HCEC 1CT (cell line): ENCODE data around the gene MTFR1L.
"Not testable (repeated sequence)": the region's sequence is repeated elsewhere in the genome, so short reads cannot be mapped to it uniquely, and the experiment has no call there.

Experiments
- DNase-seq: peaks from one replicate; pipeline ENCODE4 v3.0.0-alpha.2; 2017

MTFR1L gene

DNA sequence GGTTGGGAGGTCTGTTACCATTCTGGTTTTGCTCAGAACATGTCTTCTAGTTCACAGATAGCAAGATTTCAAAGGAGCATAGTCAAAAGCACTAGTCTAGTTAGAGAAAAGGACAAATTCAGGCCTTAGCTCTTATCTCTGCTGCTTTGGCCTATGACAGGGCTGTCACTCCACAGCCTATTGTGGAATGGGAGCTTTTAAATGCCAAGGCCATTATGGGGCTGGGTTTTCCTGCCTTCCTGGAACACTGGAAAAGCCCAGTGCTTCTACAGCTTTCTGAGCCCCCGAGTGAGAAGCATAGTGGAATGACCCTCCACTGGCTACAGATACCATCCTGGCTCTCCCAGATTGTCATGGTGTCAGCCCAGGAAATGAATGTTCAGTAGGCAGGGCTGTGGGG lies 9.3 kb downstream of the MTFR1L start:
- no peak for DNase-seq

DNA sequence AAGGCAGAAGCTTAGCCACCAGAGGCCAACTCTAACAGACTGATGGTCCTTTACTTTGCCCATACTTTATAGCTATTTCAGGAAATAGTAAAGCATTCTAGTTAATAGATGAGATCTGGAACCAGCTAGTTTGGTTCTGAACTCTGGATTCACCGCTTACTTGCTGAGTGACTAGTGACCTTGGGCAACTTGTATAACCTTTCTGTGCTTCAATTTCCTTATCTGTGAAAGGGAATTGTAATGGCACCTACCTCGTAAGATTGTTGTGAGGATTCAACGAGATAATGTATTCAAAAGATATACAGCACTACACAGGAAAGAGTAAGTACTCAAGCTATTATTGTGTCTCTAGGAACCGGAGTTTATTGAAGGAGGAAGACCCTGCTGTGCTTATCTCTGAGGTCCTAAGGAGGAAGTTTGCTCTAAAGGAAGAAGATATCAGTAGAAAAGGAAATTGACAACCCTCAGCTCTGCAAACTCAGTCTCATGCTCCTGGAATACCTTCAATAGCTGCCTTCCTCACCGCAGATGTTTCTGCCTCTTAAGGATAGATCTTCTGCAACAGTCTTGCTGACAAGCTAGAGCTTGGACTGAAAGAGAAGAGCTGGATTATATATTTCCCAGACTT lies 11.9 kb downstream of the MTFR1L start:
- DNase-seq, result no peak

DNA sequence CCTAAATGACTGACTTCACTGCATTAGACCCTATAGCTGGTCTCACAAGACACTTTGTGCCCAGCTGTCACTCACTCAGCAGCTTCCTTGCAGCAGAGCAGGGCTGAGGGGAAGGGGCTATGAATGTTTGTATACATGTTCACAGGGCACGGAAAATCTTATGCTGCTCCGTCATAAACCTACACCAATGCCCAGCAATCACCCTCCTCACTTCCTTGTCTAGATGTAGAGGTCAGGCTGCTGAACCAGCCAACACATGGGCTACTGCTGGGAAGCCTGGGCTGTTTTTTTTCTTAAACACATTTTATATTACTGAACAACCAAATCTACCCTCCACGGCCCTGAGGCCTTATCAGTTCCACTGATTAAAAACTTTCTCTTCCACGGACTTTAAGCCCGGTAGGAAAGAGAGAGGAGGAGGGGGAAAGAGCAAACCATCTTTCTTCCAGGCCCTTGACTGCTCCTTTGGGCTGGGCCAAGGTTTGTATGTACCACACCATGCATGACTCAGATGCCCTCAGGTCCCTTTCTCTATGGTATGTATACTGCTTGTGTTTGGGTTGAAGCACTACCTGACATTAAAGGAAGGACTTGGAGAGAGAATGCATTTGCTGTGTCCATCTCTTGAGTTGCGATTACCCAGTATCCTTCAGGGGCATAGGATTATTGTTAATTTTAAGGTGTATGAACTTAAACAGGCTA lies 12.7 kb downstream of the MTFR1L start:
- DNase-seq, result no peak

DNA sequence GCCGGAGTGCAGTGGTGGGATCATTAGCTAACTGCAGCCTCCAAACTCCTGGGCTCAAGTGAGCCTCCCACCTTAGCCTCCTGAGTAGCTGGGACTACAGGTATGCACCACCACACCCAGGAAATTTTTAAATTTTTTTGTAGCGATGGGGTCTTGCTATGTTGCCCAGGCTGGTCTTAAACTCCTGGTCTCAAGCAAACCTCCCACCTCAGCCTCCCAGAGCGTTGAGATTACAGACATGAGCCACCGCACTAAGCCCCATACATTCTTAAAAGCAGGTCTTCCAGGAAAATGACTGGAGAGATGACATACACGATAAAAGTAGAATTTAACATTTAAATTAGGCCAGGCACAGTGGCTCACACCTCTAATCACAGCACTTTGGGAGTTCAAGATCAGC lies 13.4 kb downstream of the MTFR1L start:
- DNase-seq, result no peak

DNA sequence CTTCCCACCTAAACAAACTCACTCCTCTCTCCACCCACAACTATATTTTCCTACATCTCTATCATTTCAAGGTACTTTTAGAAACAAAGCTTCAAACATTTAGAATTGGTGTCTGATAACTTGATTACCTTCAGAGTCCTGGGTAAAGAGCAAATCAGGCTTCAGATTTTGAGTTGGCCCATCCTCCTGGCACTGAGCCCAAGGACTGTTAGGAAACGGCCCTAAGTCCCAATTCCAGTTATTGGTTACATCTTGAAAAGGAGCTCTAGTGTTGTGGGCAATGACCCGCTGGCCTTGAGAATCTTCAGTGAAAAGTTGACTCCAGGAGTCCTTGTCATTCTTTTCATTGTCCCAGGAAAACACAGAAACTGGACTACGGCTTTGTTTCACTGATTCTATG lies 15.1 kb downstream of the MTFR1L start:
- no peak for DNase-seq

DNA sequence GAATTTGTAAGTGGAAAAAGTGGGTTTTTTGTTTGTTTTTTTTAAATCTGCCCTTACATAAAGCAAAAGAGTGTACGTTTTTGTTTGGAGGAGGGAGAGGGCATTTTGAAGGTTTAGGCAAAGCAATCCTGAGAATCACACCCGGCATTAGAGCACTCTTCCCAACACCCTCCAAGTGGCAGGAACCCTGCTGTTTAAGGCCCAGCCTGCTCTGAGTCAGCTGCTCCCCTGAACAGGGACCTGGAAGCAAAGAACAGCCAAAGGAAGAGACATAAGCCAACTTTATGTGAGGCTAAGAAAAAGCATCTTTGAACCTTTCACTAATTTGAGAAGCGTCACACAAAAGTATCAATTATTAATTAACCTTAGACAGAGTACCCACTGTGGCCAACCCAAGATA lies 16.9 kb downstream of the MTFR1L start:
- no peak for DNase-seq

DNA sequence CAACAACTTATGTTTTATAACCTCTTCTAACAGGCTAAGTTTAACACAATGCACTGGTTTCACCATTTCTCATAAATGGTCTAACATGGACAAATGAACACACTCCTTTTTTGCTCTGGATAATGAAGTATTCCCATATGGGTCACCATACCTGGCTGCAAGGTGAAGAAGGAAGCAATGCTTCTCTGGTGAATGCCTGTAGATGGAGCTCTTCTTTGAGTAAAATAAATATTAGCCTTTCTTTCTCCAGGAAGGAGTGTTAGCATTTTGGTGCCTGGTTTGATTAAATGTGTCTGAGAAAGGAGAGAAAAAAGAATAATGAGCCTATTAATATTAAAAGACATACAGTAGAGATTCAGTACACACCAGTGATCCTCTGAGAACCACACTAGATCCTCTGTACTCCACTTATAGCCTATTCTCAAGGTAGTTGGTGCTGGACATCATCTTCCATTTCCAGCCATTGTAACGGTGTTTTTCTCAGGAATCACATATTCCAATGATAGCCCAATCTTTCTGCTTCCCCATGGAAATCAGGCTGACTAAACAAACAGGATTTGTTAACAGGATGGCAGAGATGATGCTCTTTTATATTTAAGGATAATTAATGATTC lies 17.6 kb downstream of the MTFR1L start:
- no peak for DNase-seq

DNA sequence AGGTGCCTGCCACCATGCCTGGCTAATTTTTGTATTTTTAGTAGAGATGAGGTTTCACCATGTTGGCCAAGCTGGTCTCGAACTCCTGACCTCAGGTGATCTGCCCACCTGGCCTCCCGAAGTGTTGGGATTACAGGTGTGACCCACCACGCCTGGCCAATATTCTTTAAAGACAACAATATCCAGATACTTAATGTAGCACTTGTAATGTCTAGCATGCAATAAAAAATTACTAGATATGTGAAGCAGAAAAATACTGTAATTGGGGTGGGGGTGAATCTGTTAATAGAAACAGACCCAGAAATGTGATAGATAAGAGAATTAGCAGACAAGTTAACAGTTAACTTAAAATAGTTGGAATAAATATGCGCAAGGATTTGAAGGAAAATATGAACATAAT lies 20.1 kb downstream of the MTFR1L start:
- not testable (repeated sequence) for DNase-seq

DNA sequence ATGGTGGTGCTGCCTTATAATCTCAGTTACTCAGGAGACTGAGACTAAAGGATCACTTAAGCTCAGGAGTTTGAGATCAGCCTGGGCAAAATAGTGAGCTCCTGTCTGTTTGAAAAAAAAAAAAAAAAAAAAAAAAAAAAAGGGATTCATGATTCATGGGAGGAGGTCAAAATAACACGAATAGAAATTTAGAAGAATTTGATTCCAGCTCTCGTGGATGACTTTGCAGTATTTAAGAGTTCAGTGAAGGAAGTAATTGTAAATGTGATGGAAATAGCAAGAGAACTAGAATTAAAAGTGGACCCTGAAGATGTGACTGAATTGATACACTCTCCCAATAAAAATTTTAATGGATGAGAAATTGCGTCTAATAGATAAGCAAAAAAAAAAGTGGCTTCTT lies 23.7 kb downstream of the MTFR1L start:
- no peak for DNase-seq

DNA sequence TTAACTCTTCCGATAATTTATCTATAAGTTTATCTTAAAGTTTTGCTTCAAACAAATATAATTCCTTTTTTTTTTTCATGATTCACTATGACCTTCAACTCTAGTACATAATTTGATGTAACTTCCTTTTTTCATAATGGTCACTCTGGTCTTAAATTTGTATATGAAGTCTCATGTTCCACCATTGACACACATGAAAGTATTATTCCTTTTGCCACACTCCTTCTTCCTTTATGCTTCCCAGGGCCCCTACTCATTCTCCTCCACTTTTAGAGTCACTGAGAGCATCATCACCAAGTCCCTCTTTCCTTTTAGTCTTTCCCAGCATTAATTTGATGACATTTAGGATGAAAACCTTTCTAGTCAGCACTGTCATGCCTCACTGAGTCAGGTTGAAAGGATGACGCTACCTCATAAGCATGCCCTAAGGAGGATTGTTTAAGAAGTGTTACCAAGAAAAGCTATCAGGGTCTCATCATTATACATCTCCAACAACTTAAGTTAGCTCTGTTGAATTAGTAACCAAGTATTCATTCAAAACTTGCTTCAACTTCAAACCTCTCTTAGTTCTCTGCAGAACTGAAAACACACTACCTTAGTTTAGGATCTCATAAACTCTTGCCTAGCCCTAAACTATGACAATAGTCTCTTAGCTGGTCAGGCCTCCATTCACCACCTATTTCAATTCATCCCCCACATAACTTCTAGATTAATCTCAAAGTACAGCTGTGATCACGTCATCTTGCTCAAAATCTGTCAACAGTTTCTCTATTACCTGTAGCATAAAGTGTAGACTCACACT lies 25.0 kb downstream of the MTFR1L start:
- no peak for DNase-seq

DNA sequence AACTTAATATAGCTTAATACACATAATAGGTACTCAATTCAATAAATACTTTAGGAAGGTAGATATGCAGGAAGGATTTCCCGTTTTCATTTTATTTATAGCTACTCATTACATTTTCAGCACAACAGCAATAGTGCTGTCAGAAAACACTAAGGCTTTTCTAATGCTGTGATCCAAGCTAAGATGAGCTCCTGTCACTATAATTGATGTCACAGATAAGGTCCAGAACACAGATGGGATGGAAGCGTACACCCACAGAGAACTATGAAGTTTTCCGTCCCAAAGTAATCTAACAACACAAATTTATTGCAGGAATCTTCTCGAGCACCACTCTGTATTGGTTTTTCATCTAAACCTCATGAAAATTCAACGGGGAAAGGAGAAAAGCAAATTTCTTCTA lies 25.9 kb downstream of the MTFR1L start:
- DNase-seq, result no peak

DNA sequence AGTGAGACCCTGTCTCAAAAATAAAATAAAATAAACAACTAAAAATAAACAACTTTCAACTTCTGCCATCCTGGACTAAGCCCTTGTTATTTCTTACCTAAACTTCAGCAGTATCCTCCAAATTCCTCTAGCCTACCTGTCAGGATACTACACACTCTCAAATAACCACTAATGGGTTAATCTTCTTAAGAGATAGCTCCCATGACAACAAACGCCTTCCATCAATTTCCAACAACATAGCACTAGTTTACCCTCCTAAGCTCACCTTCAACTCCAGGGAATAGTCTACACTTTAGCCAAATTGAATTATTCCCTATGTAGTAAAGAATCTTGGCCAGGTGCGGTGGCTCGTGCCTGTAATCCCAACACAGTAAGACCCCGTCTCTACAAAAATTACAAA lies 28.2 kb downstream of the MTFR1L start:
- no peak for DNase-seq

DNA sequence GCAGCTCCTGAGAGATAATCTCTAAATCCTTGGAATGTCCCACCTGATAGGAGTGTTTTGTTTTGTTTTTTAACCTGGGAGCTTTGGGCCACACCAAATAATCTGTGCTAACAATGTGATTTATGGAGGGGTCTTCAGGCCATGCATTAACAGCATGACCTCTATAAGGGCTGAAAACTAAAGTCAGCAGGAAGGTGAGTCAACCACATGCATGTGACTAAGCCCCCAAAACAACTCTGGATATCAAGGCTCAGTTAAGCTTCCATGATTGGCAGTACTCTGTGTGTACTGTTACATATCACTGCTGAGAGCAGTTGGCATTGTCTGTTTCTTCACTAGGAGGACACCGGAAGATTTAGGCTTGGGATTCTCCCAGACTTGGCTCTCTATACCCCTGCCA lies 28.8 kb downstream of the MTFR1L start:
- DNase-seq, result peak; percentile 18

DNA sequence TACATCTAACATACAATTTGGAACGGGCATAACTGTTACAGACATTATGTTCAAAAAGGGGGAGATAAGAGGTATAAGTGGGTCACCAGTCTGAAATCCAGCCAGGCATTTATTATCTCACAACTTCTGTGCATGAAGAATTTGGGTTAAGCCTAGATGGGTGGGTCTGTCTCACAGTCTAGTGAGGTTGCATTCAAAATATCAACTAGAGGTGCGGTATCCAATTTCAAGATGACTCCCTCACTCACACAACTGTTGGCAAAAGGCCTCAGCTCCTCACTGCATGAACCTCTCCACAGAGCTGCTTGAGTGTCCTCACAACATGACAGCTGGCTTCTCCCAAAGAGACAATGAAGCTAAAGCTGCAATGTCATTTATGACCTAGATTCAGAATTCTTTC lies 34.8 kb downstream of the MTFR1L start:
- no peak for DNase-seq

DNA sequence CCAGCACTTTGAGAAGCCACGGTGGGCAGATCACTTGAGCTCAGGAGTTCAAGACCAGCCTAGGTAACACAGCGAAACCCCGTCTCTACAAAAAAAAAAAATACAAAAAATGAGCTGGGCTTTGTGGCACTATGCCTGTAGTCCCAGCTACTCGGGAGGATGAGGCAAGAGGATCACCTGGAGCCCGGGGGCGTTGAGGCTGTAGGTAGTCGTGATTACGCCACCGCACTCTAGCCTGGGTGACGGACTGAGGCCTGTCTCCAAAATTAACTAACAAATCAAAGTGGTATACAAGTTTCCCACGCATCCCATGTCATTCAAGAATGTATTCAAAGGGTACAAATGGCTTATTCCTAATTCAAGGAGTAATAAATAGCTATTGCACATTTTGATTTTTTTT lies 37.1 kb downstream of the MTFR1L start:
- no peak for DNase-seq

DNA sequence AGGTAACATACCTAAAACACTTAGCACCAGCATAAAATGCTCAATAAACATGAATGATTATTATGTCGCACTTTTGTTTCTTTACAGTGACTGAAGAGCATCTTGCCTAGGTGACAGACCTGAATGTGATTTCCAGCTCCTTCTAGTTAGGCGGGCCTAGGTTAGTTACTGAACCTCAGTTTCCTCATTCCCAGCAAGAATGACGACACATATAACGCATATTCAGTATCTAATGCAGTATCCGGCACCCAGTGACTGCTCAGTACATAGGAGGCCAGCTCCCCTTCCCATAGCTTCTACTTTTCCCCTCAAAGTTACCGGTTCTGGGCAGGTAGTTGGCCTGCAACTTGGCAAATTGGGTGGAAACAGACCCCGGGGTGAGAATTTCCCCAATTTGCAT lies 38.7 kb downstream of the MTFR1L start:
- DNase-seq, result no peak

DNA sequence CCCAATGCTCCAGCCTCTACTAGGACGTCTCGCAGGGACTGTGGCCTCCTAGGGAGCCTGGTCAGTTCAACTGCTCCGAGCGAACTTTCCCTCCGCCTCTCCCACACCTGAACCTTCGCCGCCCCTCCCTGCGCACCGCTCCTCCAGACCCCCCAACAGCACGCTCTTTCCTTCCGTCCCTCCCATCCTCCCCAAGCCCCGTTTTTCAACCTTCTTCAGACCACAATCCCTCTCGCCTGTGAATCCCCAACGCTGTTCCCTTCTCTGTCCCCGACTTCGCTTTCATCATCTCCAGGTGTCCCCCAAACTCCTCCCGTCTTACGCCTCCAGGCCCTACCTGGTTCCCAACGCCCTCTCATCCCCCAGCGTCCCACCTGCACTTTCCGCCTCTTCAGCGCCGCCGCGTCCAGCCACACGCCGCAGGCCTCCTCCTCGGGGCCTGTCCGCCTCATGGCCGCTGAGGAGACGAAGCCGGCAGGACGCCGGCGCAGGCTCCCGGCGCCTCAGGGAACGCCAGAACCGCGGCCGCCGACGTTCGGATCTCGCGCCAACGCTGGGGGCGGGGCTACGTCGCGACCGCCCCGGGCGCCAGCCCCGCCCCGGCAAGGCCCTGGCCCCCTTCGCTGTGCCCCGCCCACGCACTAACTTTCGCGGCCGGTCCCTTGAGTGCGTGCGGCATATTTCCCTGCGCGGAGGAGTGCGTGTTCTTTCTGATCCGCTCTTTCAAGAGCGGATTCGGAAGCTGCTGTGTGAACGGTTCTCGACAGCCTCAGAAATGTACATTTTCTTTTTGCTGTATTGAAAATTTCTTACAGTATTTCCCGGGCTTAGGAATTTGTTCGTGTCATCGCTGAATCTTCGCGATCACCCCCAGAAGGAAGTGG lies 39.4 kb downstream of the MTFR1L start, which contains the start of gene AUNIP:
Gene AUNIP (minus strand): TSS at position 552 of the 884 bp plus-strand sequence. CDS start 100 bp downstream, at position 452.
- DNase-seq, result peak; percentile 90

DNA sequence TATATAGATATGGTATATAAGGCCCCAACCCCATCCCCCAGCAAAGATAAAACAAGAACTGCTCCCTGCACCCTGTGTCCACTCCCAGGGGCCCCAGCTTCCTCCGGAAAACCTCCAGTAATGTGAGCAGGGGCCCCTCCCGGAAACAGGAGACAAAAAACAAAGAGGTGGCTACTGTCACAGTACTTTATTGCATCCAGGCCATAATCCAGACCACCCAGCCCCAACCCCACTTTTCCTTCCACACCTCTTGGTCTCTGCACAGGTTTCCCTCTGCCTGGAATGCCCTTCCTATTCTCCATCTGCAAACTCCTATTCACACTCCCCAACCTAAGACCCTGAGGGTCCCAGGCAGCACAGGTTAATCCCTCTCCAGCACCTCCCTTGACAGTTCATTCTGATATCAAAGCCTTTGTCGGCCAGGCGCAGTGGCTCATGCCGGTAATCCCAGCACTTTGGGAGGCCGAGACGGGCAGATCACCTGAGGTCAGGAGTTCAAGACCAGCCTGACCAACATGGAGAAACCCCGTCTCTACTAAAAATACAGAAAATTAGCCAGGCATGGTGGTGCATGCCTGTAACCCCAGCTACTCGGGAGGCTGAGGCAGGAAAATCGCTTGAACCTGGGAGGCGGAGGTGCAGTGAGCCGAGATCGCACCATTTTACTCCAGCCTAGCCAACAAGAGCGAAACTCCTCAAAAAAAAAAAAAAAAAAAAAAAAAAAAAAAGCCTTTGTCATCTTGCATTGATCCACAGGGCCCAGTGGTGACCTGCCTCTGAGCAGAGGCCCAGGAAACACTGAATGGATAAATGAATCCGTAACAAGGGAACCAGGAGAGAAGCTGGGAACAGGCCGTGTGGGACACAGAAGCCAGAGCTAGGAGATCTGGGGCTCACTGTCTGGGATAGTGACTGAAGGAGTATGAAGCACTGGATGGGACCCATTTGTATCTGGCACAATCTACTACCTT lies 41.8 kb downstream of the MTFR1L start:
- no peak for DNase-seq

DNA sequence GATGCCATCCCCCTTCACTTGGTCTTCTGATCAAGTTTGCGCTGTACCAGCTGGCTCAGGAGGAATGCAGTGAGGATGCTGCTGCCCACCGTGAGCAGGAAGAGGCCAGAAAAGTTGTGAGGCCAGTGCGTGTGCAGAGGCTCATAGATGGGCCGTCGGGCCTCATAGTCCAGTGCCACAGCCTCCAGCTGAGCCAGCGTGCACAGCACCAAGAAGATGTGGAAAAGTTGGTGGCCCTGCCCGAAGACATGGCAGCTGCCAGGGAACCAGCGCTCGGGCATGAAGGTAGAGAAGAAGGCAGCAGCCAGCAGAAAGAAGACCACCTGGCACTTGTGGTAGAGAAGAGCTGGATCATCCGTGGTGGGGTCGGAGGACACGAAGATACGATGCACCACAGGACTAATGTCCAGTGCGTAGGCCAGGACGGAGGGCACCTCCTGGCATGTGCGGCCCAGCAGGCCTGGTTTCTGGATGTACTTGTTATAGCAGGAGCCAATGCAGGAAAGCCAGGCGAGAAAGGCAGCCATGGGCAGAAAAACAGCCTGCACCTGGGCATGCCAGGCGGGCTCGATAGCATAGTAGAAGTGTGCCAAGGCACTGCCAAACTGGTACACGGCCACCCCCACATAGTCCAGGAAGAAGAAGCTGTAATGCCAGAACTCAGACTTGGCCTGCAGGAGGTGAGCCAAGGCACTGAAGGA lies 43.2 kb downstream of the MTFR1L start:
- no peak for DNase-seq

DNA sequence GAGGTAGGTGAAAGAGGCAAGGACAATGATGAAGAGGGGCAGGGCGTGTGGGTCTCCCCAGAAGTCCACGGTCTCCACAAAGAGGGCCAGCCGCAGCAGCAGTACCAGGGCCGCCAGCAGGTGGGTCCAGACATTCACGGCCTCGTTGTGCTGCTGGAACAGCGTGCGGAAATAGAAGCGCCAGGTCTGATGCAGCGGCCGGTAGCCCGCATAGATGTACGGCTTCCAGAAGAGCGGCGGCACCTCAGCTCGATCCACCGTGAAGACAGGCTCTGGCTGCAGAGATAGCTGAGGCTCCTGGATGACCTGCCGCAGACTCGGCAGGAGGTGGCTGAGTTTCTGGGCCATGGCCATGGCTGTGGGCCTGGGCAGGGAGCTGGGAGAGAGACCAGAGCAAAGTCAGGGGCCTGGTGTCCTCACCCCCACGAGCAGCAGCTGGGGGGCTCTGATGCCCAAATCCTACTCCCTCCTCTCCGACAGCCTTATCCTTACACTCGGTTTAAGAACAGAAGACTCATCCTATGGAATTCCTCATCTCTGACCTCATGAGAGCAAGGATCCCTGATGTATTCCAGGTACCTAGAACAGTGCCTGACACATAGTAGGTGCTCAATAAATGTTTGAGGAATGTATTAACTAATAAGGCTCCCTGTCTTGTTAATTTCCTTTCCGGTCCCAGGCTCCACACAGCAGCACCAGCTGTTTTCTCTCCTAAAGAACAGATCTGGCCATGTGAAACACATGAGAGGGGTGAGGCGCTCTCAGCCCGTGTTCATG lies 43.9 kb downstream of the MTFR1L start:
- DNase-seq, result no peak
